ENCODE results near the gene LHX2. TPM values are rescaled to one million over a fixed set of nuclear protein-coding genes. Genes with fewer than 3 reads are reported as not detected.

LHX2 gene
- total RNA-seq, 4 donors from 2014 or later, result not detected

DNA sequence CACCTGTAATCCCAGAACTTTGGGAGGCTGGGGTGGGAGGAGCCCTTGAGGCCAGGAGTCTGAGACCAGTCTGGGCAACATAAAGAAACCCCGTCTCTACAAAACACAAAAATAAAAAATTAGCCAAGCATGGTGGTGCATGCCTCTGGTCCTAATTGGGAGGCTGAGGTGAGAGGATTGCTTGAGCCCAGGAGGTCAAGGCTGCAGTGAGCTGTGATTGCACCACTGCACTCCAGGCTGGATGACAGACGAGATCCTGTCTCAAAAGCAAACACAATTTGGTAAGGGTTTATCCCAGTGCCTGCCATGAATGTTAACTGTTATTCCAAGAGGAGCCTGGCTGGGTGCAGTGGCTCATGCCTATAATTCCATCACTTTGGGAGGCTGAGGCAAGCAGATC lies 71.1 kb downstream of the LHX2 start:
- TF ChIP-seq CTCF (IDR thresholded peaks at IDR 0.05; ENCODE audit: low read depth), result no peak

Other genes with a start within 250 kb of the LHX2 start
- gene DENND1A, start 81.6 kb upstream of the LHX2 start, total RNA-seq, result 10 to 100 TPM; 17.6 to 33.8 (median 22.9) TPM
- gene NEK6, start 246.2 kb downstream of the LHX2 start, total RNA-seq, result 10 to 100 TPM; 18.5 to 38.2 (median 27.0) TPM

All from subcutaneous adipose tissue (tissue), 4 donors.